Natural killer cell (primary cell): Measurements from ENCODE around the gene NECTIN4. TPM values are rescaled to one million over a fixed set of nuclear protein-coding genes. Genes with fewer than 3 reads are reported as not detected.

ENCODE experiments used
- ATAC-seq, 3 donors: fragments of 150-1000 bp in 2 of 3; fragments of 200-7000 bp in 1 of 3; cut with Tn5 transposase; 1 replicate in 1 of 3; 2 replicates in 2 of 3; pipeline ENCODE4 v1.10.0; 2021; ENCODE audit warnings: mild to moderate bottlenecking in 2 of 3, moderate library complexity in 2 of 3
- DNase-seq, 2 donors: peaks; one replicate each; pipeline versions ENCODE4 v3.0.0 to v3.0.0-alpha.2; 2013 to 2021; ENCODE audit warnings: mixed read lengths in 1 of 2
- H3K27ac ChIP-seq: one replicate; pipeline ENCODE4 v1.5.1; 2013; ENCODE audit warnings: mild to moderate bottlenecking, low read length
- H3K27me3 ChIP-seq: one replicate; pipeline ENCODE4 v1.6.1; 2013; ENCODE audit warnings: low read length; ENCODE audit not compliant: control insufficient read depth, insufficient read depth
- H3K36me3 ChIP-seq: one replicate; pipeline ENCODE4 v1.6.1; 2013; ENCODE audit warnings: low read length; ENCODE audit not compliant: control insufficient read depth, insufficient read depth
- H3K4me1 ChIP-seq: one replicate; pipeline ENCODE4 v1.6.1; 2013; ENCODE audit warnings: low read length; ENCODE audit not compliant: control insufficient read depth, insufficient read depth
- H3K4me3 ChIP-seq: one replicate; pipeline ENCODE4 v1.5.1; 2013; ENCODE audit warnings: low read length
- H3K9me3 ChIP-seq: one replicate; pipeline ENCODE4 v1.6.1; 2013; ENCODE audit warnings: low read length; ENCODE audit not compliant: control insufficient read depth, insufficient read depth
- H3K27ac Mint-ChIP-seq, 2 donors: one replicate each; pipeline ENCODE4 v1.8.0; 2022; ENCODE audit warnings: mild to moderate bottlenecking in 2 of 2, mixed read lengths in 2 of 2, moderate library complexity in 1 of 2
- H3K27me3 Mint-ChIP-seq, 2 donors: one replicate each; pipeline ENCODE4 v1.8.0; 2022; ENCODE audit warnings: low read depth in 2 of 2, mixed read lengths in 2 of 2
- H3K36me3 Mint-ChIP-seq: one replicate; pipeline ENCODE4 v1.8.0; 2022; ENCODE audit warnings: mixed read lengths
- H3K4me1 Mint-ChIP-seq, 2 donors: one replicate each; pipeline ENCODE4 v1.8.0; 2022; ENCODE audit warnings: mixed read lengths in 2 of 2
- H3K4me3 Mint-ChIP-seq: one replicate; pipeline ENCODE4 v1.8.0; 2022; ENCODE audit warnings: mild to moderate bottlenecking, moderate library complexity, mixed read lengths
- H3K9me3 Mint-ChIP-seq, 2 donors: one replicate each; pipeline ENCODE4 v1.8.0; 2022; ENCODE audit warnings: mixed read lengths in 2 of 2
- CTCF ChIP-seq: fragments of 200-600 bp; IDR thresholded peaks from one replicate; pipeline ENCODE4 v1.8.0; 2022; ENCODE audit warnings: antibody characterized with exemption
- WGBS: methylation state at CpG from one replicate; pipeline ENCODE4 v1.1.7; 2013; ENCODE audit warnings: missing lambda C conversion rate; ENCODE audit not compliant: insufficient coverage; 5-methylcytosine and 5-hydroxymethylcytosine counted together
- intact Hi-C: fragments of 100-400 bp; cut with micrococcal nuclease; formaldehyde crosslinking; loops from one replicate; pipeline ENCODE4 v1.14.2; 2022
- total RNA-seq, 4 donors: library from RNA; stranded (reverse); fragments of 120-200 nt in 1 of 4; gene quantifications; one replicate each; pipeline versions ENCODE4 v1.2.3 to v1.2.4, GENCODE V29; 2013 to 2022

The NECTIN4 gene
- total RNA-seq, 3 donors from 2014 or later (not counting 1 experiment from before 2014, with no cell fraction given): 0.07 to 0.09 TPM; not detected in 1

- DNase-seq (no peak), ATAC-seq (no peak)
- Mint-ChIP-seq H3K9me3 (no peaks in the 10 kb centered on the region), H3K36me3 (no peaks in the 10 kb centered on the region), H3K27ac (no peak overlapping the region), H3K4me3 (no peak overlapping the region), H3K27me3 (no peaks in the 10 kb centered on the region), H3K4me1 (peaks cover 16 to 23% of the 10 kb centered on the region in 2 donors)
- WGBS: 100% methylated on average over 3 of the region's 3 CpGs
- H3K4me1 ChIP-seq: peaks cover 5% of the 10 kb centered on the region
- no peaks in the 10 kb centered on the region for H3K9me3 ChIP-seq
- no peak for TF ChIP-seq CTCF
- H3K36me3 ChIP-seq: peaks cover 4% of the 10 kb centered on the region
- no peaks in the 10 kb centered on the region for H3K27me3 ChIP-seq
- H3K27ac ChIP-seq: no peak overlapping the region
- H3K4me3 ChIP-seq: no peak overlapping the region
- intact Hi-C loops: no loop called here
Measured at GRCh38 chr1:161111117-161111516, 21.8 kb upstream of the NECTIN4 start.

- ATAC-seq (no peak), DNase-seq (no peak)
- intact Hi-C loops: no loop called here
- no peaks in the 10 kb centered on the region for H3K27me3 Mint-ChIP-seq
- no peak overlapping the region for H3K4me3 Mint-ChIP-seq
- Histone ChIP-seq H3K4me1 (no peaks in the 10 kb centered on the region), H3K36me3 (peaks cover 11% of the 10 kb centered on the region), H3K4me3 (no peak overlapping the region), H3K27me3 (no peaks in the 10 kb centered on the region), H3K9me3 (no peaks in the 10 kb centered on the region), H3K27ac (no peak overlapping the region)
- H3K36me3 Mint-ChIP-seq: no peaks in the 10 kb centered on the region
- H3K9me3 Mint-ChIP-seq: no peaks in the 10 kb centered on the region
- no peak for TF ChIP-seq CTCF
- peaks cover 0 to 5% of the 10 kb centered on the region in 2 donors for H3K4me1 Mint-ChIP-seq
- no peak overlapping the region for H3K27ac Mint-ChIP-seq
- 95% methylated on average over 1 of the region's 1 CpG for WGBS
Measured at GRCh38 chr1:161106431-161106830, 17.1 kb upstream of the NECTIN4 start.

GRCh38 chr1:161100556-161100955 is 11.2 kb upstream of the NECTIN4 start:
- no peak for TF ChIP-seq CTCF
- Mint-ChIP-seq H3K27me3 (peaks cover 0 to 3% of the 10 kb centered on the region in 2 donors), H3K4me1 (peaks cover 22% of the 10 kb centered on the region in 2 donors), H3K4me3 (no peak overlapping the region), H3K27ac (no peak overlapping the region), H3K36me3 (peaks cover 6% of the 10 kb centered on the region), H3K9me3 (peaks cover 2 to 3% of the 10 kb centered on the region in 2 donors)
- peaks cover 2% of the 10 kb centered on the region for H3K9me3 ChIP-seq
- WGBS: 97% methylated on average over 2 of the region's 2 CpGs
- H3K36me3 ChIP-seq: peaks cover 18% of the 10 kb centered on the region
- no peak overlapping the region for H3K4me3 ChIP-seq
- H3K27me3 ChIP-seq: no peaks in the 10 kb centered on the region
- H3K4me1 ChIP-seq: peaks cover 21% of the 10 kb centered on the region
- ATAC-seq (no peak), DNase-seq (no peak)
- H3K27ac ChIP-seq: no peak overlapping the region
- intact Hi-C loops: no loop called here
